HG02763 (cell line): ENCODE measurements around the gene APLP1.
"Not testable (repeated sequence)": the region's sequence is repeated elsewhere in the genome, so short reads cannot be mapped to it uniquely, and the experiment has no call there.

Experiments used
- ATAC-seq: cut with Tn5 transposase; IDR thresholded peaks from one replicate; pipeline ENCODE4 v1.9.1; 2021; ENCODE audit warnings: mild to moderate bottlenecking, moderate library complexity; ENCODE audit not compliant: unreplicated experiment

Gene APLP1

DNA sequence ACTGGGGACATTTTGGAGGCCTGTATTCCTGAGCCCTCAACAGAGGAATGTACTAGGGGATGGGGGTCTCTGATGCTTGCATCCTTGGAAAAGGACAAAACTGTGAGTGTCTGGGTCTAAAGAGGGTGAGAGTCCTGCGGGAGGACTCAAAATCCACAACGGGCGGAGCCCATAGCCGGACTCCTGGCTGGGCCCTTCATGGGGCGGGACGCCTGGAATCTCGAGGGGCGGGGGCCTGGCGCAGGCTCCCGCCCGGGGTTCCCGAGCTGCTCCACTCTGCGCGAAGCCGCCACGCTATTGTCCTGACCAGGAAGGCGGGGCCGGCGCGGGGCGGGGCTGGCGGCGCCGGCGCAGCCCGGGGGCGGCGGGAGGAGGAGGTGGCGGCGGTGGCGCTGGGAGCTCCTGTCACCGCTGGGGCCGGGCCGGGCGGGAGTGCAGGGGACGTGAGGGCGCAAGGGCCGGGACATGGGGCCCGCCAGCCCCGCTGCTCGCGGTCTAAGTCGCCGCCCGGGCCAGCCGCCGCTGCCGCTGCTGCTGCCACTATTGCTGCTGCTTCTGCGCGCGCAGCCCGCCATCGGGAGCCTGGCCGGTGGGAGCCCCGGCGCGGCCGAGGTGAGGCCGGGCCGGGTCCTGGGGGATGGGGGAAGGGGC lies at the start of gene APLP1:
APLP1 (plus strand) TSS at position 403 of the 651 bp plus-strand sequence; CDS start at position 466, 63 bp downstream.
- no peak for ATAC-seq

DNA sequence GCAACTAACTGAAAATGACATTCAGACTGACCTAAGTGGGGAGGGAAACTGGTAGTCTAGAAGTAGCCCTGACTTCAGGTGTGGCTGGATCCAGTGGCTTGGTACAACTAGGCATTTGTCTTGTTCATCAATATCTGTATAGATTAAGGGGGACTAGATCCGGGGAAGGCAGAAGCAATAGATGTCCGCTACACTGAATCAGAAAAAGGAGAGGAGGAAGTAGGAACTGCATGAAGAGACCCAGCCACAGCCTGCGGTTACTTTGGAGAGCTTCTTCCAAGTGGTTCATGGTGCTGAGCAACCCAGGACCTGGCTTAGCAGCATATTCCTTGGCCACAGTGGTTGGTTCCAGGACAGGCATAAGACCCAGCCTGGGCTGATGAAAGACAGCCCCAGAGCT lies 45.8 kb upstream of the APLP1 start:
- ATAC-seq, result no peak

DNA sequence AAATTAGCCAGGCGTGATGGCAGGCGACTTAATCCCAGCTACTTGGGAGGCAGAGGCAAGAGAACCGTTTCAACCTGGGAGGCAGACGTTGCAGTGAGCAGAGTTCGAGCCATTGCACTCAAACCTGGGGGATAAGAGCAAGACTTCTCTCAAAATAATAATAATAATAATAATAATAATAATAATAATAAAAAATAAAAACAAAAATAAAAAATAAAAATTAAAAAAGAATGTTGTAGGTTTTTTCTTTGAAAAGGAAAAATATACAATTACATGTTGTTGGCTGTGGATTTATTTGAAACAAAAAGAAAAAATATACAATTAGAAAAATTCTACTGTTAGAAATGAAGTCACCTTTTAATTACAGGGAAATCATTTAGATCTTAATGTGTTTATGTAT lies 44.2 kb upstream of the APLP1 start:
- no peak for ATAC-seq

DNA sequence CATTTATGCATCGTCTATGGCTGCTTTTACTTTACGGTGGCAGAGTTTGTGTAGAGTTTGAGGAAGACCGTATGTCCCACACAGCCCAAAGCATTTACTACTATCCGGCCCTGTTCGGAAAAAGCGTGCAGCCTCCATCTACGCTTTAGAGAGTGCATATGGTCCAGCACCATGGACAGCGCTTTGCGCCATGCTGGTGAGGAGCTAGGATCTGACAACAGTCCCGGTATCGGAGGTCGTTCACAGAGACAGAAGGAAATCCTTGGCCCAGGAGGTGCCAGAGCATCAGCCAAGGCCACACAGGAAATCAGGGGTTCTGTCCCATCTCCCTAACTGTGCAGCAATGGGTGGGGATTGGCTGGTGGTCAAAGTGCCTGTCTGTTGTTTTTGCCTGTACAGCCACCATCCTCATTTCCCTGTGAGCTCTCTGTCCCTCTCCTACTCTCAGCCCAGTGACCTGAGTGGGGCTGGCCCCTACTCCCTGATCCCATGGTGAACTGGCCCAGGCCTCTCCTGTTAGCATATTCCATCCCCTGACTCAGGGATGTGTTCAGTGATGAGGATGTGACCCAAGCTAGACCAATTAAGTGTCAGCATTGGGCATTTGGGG lies 39.6 kb upstream of the APLP1 start:
- ATAC-seq, result no peak

DNA sequence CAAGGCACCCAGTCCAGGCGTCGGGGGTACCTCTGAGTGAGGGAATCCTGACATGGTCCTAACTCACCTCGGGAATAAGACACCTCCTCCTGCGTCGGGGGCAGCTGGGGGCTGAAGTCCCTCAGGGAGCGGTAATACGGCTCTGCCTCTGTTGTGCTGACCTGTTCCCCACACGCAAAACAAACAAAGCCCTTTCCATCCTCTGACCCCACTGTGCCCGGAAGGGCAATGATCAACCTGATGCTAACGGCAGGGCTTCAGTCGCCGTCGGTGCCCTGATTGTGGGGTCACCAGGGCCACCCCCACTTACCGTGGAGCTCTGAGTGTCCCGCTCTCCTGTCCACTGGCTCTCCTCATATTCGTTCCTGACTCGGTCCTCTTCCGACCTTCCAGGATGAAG lies 37.4 kb upstream of the APLP1 start:
- ATAC-seq, result no peak

DNA sequence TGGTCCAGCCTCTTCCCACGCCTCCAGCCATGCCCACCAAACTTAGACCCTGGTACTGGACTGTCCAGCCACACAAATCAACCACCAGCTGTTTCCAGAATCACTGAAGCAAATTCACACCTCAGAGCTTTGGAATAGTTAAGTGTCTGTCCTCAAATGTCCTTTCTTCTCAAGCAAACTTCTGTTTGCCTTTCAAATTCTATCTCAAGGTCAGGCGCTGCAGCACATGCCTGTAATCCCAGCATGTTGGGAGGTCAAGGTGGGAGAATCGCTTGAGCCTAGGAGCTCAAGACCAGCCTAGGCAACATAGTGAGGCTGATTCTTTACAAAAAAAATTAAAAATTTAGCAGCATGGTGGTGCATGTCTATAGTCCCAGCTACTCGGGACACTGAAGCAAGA lies 36.3 kb upstream of the APLP1 start:
- no peak for ATAC-seq

DNA sequence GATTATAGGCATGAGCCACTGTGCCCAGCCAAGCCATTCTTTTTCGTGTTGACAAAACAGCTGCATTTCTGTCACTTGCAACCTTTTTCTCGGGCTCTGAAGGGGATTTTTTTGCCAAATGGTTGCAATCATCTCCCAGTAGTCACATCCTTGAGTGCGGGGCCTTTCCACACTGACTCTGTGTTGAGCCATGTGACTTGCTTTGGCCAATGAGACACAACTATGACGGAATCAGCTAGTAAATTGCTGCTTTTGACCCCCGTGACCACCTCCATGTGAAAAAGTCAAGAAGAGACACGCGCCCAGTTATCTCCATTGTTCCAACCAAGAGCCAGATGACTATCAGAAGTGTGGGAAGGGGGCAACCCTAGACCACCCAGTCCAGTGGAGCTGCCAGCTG lies 34.4 kb upstream of the APLP1 start:
- no peak for ATAC-seq

DNA sequence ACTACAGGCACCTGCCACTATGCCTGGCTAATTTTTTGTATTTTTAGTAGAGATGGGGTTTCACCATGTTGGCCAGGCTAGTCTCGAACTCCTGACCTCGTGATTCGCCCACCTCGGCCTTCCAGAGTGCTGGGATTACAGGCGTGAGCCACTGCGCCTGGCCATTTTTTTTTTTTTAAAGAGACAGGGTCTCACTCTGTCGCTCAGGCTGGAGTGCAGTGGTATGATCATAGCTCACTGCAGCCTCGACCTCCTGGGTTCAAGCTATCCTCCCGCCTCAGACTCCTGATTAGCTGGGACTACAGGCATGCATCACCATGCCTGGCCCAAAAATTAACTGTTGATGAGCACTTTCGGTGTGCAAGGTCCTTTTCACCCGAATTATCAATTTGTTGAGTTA lies 32.3 kb upstream of the APLP1 start:
- ATAC-seq, result not testable (repeated sequence)

DNA sequence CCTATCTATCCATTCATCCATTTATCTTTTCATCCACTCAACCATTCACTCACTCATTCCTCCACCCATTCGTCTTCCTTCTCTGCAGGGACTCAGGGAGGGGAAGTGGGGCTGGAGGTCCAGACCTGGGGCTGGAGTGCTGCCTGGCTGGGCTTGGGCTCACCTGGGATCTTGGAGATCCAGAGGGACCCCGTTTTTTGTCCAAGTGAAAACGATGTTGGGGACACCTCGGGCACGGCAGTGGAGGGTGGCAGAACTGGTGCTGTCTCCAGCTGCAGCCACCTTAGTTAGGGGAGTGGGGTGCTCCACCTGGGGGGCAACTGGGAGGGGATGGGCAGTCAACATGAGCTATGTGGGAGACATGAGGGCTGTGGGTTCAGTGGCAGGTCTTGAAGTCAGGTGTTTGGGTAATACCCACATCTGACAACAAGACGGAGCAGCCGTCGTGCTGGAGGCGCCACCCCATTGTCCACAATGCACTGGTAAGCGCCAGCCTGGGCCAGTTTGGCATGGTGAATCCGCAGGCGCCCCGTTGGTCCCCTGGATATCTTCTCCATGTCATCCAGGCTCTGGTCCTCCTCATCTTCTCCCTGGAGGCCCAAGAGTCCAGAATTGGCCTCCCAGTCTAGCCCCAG lies 26.3 kb upstream of the APLP1 start:
- ATAC-seq, result no peak

DNA sequence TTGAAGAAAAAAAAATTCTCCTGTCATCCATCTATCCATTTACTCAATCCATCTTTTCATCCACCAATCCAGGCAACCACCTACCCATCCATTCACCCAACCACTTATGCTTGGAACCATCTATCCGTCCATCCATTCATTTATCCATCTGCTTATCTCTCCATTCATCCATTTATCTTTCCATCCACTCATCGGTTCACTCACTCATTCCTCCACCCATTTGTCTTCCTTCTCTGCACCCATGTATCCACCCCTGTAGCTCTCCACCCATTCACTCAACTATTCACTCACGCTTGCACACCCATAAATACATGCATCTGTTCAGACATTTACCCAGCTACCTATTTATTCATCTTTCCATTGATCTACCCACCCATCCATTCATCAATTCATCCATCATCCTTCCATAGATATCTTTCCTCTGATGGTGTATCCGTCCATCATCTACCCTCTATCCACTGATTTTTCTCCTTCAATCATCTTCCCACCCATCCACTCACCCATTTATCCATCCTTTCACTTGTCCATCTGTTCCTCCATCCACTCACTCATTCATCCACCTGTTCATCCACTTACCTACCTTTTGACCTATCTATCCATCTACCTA lies 25.6 kb upstream of the APLP1 start:
- ATAC-seq, result no peak

DNA sequence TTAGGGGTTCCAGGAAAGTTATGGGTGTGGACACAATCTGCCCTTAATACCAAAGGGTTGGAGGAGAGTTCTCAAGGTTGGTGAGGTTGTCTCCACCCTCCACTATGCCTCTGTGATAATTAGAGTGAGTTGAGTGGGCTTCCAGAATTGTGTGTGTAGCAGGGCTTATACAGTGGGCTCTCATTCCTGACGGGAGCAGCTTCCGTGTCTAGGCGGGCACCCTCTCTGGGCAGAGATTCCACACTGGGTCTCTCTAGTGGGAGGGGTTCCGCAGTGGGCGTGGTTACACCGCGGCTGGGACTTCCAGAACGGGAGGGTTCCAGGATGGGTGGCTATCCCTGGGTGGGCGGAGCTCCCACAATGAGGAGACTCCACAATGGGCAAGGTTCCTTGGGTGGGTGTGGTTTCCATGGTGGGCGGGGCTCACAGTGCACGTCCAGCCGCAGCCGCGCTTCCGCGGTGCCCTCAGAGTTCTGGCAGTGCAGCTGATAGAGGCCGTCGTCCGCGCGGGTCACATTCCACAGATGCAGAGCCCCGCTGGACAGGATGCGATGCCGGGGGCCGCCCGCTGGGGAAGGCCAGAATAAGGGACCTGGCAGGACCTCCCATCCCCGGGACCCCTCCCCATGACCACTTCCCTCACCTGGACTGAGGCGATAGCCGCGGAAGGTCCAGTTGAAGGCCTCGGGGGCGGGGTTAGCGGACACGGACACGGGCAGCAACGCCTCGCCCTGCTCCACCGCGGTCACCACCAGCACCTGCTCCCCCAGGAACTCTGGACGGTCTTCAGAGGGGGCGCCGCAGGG lies 24.5 kb upstream of the APLP1 start:
- no peak for ATAC-seq

DNA sequence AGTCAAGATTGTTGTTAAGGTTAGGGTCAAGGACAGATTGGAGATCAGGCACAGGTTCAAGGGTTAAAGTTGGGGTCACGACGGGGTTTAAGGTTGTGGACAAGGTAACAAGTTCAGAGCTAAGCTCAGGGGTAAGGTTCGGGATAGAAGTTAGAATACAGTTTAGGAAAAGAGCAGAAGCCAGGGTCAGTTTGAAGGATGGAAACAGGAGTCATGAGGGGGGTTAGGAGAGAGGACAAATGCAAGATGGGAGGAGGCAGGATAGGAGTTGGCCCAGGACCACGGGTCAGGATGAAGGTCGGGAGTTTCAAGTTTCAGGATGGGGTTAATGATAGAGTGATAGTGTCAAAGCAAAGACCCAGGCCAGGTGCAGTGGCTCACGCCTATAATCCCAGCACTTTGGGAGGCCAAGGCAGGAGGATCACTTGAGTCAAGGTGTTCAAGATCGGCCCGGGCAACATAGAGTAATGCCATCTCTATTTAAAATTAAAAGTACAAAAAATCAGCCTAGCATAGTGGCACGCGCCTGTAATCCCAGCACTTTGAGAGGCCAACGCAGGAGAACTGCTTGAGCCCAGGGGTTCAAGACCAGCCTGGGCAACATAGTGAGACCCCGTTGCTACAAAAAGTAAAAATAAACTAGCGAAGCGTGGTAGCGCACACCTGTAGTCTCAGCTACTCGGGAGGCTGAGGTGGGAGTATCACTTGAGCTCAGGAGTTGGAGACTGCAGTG lies 23.7 kb upstream of the APLP1 start:
- ATAC-seq, result no peak

DNA sequence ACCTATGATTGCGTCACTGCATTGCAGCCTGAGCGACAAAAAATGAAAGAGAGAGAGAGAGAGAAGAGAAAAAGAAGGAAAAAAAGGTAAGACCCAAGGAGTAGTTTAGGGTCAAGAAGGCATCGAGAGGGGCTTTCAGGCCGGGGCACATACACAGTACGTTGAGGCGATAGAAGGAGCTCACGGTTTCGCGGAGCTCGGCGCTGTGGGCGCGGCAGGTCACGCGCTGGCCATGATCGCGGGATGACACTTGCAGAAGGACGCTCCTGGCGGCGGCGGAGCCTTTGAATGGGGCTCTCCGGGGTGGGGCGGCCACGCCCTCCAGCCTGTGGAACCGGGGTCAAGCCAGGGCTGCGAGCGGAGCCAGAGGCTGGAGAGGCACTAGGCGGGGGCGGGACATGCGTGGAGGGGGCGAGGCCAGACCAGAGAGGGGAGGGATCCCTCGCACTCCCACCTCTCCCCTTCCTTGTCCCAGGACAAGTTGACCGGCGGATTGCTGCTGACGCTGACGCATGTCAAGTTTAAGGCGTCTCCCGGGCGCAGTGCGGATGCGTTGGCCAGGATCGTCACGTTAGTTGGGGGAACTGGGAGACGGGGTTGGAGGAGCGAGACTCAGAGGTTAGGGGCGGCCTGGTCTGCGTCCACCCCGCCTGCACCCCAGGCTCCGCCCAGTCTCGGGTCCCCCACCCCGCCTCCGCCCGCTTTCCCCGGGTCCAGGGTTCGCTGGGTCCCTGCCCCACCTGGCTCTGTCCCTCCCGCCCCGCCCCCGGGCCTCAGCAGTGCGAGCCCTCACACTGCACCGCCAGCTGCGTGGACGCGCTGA lies 22.9 kb upstream of the APLP1 start:
- ATAC-seq, result no peak

DNA sequence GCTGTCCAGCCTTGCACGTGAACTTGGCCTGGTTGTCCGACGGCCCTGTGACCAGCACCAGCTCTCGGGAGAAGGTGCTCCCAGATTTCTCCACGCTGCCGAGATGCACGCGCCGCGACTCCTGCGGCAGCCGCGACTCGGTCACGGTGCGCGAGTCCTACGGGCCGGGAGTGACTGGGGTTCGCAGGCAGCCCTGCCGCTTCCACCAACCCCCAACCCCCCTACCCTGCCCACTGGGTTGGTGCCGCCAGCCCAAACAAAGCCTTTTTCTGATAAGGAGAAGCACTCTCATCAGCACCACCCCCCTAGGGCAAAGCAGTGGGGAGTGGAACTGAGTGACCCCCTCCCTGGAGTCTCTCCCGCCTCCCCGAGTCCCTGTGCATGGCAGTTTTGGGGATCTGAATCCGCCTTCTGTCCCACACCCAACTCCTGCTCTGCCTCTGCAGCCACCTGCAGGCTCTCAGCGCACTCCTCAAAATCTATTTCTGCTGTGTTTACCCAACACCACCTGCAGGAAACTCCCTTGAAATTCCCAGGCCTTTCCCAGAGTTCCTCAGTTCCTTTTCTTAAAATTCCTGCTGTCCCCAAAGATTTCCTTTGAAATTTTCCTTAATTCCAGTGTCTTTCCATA lies 22.2 kb upstream of the APLP1 start:
- ATAC-seq, result no peak

DNA sequence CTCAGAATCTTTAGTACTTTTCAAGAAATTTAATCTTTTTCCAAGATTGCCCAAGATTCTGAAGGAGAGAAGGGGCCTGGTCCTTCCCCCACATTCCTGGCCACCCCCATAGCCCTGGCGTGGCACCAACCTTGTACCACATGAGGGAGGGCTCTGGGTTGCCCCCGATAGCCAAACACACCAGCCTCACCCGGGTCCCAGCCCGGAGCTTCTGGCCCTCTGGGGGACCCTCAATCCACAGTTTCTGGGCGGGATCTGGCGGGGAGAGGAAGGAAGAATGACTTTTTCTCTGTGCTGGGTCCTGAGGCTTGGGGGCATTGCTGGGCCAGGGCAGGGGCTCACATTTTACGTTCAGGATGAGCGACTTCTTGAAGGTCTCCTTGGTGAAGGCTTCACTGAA lies 20.5 kb upstream of the APLP1 start:
- no peak for ATAC-seq

DNA sequence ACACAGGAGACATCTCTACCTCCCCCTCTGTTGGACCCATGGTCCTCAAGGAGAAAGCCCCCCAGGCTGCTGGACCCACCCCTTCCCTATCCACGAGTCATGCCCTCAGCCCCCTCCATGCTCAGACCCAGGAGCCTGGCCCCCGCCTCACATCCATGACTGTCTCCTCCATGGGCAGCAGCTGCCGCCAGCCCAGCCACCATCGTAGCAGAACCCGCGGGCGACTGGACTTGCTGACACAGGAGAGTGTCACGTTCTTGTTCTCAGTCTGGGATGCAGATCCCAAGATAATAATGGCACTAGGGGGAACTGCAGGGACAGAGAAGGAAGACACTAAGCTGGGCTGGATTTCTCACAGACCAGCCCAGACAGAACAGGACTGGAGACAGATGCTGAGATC lies 19.9 kb upstream of the APLP1 start:
- ATAC-seq, result no peak

DNA sequence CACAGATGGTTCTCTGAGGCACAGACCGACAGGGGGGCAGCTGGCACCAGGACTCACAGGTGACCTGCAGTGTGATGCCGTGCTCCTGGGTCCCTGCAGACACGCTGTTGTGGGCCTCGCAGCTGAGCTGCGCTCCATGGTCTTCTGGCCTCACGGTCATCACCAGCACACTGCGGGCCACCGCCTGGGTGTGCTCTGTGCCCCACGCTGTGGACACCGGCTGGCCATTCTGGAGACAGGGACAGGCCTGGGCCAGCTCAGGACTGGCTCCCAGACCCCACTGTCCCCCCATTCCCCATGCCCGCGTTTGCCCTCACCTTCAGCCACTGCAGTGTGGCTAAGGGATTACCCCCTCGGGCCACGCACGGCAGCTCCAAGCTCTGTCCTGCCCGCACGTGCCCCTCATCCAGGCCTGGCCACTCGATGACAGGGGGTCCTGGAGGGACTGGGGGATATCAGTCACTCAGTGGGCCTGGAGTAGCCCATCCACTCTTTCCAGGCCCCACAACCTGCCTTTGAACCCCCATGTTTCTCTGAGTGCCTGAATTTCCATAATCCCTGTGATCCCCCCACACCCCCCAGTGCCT lies 19.4 kb upstream of the APLP1 start:
- no peak for ATAC-seq

DNA sequence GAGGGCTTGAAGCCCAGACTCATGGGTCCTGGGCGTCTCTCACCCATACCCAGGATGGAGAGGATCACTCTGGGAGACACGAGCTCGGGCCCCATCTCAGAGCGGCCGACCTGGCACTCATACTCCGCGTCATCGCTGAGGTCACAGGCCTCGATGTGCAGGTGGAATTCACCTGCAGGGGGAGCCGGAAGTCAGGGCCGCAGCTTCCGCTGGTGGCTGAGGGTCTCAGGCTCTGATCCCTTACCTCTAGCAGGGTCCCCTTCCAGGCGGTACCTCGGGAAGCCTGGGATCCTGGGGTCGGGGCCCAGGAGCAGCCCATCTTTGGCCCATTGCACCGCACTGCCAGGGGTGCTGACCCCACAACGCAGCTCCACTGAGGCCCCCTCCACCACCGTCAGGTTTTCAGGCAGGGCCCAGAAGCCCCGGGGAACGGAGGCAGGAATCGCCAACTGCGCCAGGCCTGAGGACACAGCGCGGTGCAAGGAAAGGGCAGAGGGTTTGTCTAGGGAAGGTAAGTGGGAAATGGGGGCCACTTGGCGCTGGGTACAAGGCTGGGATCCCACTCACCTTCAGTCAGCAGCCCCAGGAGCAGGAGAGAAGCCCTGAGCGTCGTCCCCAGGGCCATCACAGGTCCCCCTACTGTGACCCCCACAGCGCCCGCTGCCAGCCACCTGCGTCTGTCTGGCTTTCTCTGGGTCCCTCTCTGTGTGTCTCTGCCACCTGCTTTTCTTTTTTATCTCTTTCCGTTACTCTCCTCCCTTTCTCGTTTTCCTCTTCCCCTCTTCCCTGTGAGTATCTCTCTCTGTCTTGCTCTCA lies 17.0 kb upstream of the APLP1 start:
- ATAC-seq, result no peak
